Bronchial epithelial cell (primary cell): ENCODE results near the gene NCDN. TPM values are rescaled to one million over a fixed set of nuclear protein-coding genes. Genes with fewer than 3 reads are reported as not detected.
A peak's percentile ranks its signal among the peaks of the same experiment; 100 is the strongest.
"Not testable (repeated sequence)": the region's sequence is repeated elsewhere in the genome, so short reads cannot be mapped to it uniquely, and the experiment has no call there.

ENCODE experiments used
- DNase-seq: peaks from one replicate; pipeline ENCODE4 v3.0.0-alpha.2; 2010; ENCODE audit warnings: low read depth
- FAIRE-seq: peaks from 2 replicates; lab custom pipeline; 2011; peaks lifted over from hg19 to GRCh38; lab: Jason Lieb, UNC
- H3K27me3 ChIP-seq: 2 replicates; pipeline ENCODE4 v1.5.1; 2011; ENCODE audit warnings: low read length; ENCODE audit not compliant: control insufficient read depth, insufficient read depth
- H3K36me3 ChIP-seq: 2 replicates; pipeline ENCODE4 v1.5.1; 2011; ENCODE audit warnings: low read length; ENCODE audit not compliant: control insufficient read depth, insufficient read depth
- H3K4me3 ChIP-seq: 2 replicates; pipeline ENCODE4 v1.5.1; 2011; ENCODE audit warnings: mild to moderate bottlenecking, low read depth, low read length, control low read depth
- CTCF ChIP-seq: IDR thresholded peaks from 2 replicates; pipeline ENCODE4 v1.5.1; 2011; ENCODE audit warnings: mild to moderate bottlenecking, moderate library complexity, low read length, control low read depth, inconsistent platforms; ENCODE audit not compliant: insufficient read depth, severe bottlenecking
- total RNA-seq: library from RNA; depleted of rRNA; stranded (reverse); fragments of >200 nt; gene quantifications from 2 replicates; pipeline ENCODE4 v1.2.1, GENCODE V29; 2014

The NCDN gene
- total RNA-seq, 1 donor from 2014 or later: 10.0 TPM

GRCh38 chr1:35574125-35574654 lies 16.6 kb downstream of the NCDN start:
- H3K27me3 ChIP-seq: no peaks in the 10 kb centered on the region
- no peak for TF ChIP-seq CTCF
- no peak overlapping the region for H3K4me3 ChIP-seq
- FAIRE-seq: peak; percentile 32
- no peak for DNase-seq
- no peaks in the 10 kb centered on the region for H3K36me3 ChIP-seq

- no peaks in the 10 kb centered on the region for H3K27me3 ChIP-seq
- H3K36me3 ChIP-seq: no peaks in the 10 kb centered on the region
- no peak for TF ChIP-seq CTCF
- DNase-seq (peak; percentile 30), FAIRE-seq (no peak)
- no peak overlapping the region for H3K4me3 ChIP-seq
Measured at GRCh38 chr1:35574655-35575415, 17.2 kb downstream of the NCDN start.

GRCh38 chr1:35575416-35575958 lies 17.9 kb downstream of the NCDN start:
- no peak overlapping the region for H3K4me3 ChIP-seq
- DNase-seq: no peak
- H3K27me3 ChIP-seq: no peaks in the 10 kb centered on the region
- H3K36me3 ChIP-seq: no peaks in the 10 kb centered on the region
- no peak for TF ChIP-seq CTCF
- no peak for FAIRE-seq

GRCh38 chr1:35576061-35576765 lies 18.6 kb downstream of the NCDN start:
- no peak for TF ChIP-seq CTCF
- Histone ChIP-seq H3K36me3 (no peaks in the 10 kb centered on the region), H3K4me3 (no peak overlapping the region), H3K27me3 (no peaks in the 10 kb centered on the region)
- DNase-seq (no peak), FAIRE-seq (no peak)

GRCh38 chr1:35576766-35577070 lies 19.1 kb downstream of the NCDN start:
- H3K4me3 ChIP-seq, H3K36me3 ChIP-seq, H3K27me3 ChIP-seq, FAIRE-seq, DNase-seq: not testable (repeated sequence)

- FAIRE-seq: no peak
- Histone ChIP-seq H3K27me3 (no peaks in the 10 kb centered on the region), H3K36me3 (no peaks in the 10 kb centered on the region), H3K4me3 (no peak overlapping the region)
- TF ChIP-seq CTCF: no peak
- no peak for DNase-seq
Measured at GRCh38 chr1:35577071-35577998, 19.7 kb downstream of the NCDN start.
